A549 (cell line): Measurements from ENCODE around the gene CRTC2. TPM values are rescaled to one million over a fixed set of nuclear protein-coding genes. Genes with fewer than 3 reads are reported as not detected.

Experiments used
- ATAC-seq, 2 experiments: fragments of 200-7000 bp in 1 of 2; fragments of >200 bp in 1 of 2; cut with Nextera tagmentation in 1 of 2; cut with Tn5 transposase in 1 of 2; 3 replicates each; pipeline versions ENCODE4 v1.8.0 to v1.9.1; 2018 to 2020; ENCODE audit warnings: mild to moderate bottlenecking in 1 of 2, moderate library complexity in 1 of 2
- CTCF ChIA-PET: fragments of 300-600 bp; sonication (Branson Sonifier 250); formaldehyde crosslinking; extraction: SDS; loops from one replicate; lab custom pipeline; 2021; ENCODE audit warnings: antibody characterized with exemption, inconsistent platforms; lab: Yijun Ruan, JAX
- POLR2A ChIA-PET: fragments of 350-600 bp; formaldehyde crosslinking; extraction: SDS; loops from one replicate; lab custom pipeline; 2021; ENCODE audit warnings: antibody characterized with exemption, inconsistent platforms; lab: Yijun Ruan, JAX
- DNase-seq, 2 experiments: peaks; one replicate each; pipeline versions ENCODE4 v3.0.0 to v3.0.0-alpha.2; 2011 to 2016; ENCODE audit warnings: low read depth in 1 of 2, low spot score in 1 of 2
- FAIRE-seq: peaks from 2 replicates; lab custom pipeline; 2011; peaks lifted over from hg19 to GRCh38; lab: Jason Lieb, UNC
- H3K27ac ChIP-seq, 2 experiments: fragments of >200 bp; sonication (Bioruptor Twin); formaldehyde crosslinking; 3 replicates each; pipeline ENCODE4 v1.5.1; 2016 to 2017
- H3K4me1 ChIP-seq: fragments of >200 bp; sonication (Bioruptor Twin); formaldehyde crosslinking; 3 replicates; pipeline ENCODE4 v1.6.1; 2016
- H3K4me2 ChIP-seq: fragments of >200 bp; sonication (Bioruptor Twin); formaldehyde crosslinking; 3 replicates; pipeline ENCODE4 v1.6.1; 2016
- H3K4me3 ChIP-seq: fragments of >200 bp; sonication (Bioruptor Twin); formaldehyde crosslinking; 3 replicates; pipeline ENCODE4 v1.5.1; 2016
- H3K9me3 ChIP-seq: fragments of >200 bp; sonication (Bioruptor Twin); formaldehyde crosslinking; 3 replicates; pipeline ENCODE4 v1.6.1; 2016
- BHLHE40 ChIP-seq: IDR thresholded peaks from 2 replicates; pipeline ENCODE4 v1.6.1; 2012; ENCODE audit warnings: low read depth, low read length, inconsistent platforms
- CHD2 ChIP-seq: fragments of 150-350 bp; IDR thresholded peaks from 2 replicates; pipeline ENCODE4 v1.6.1; 2014; ENCODE audit warnings: low read length; ENCODE audit not compliant: partially characterized antibody
- CHD4 ChIP-seq: fragments of 200-600 bp; sonication (generic); IDR thresholded peaks from 2 replicates; pipeline ENCODE4 v1.6.1; 2016; ENCODE audit warnings: antibody characterized with exemption, mild to moderate bottlenecking, borderline replicate concordance
- EHF ChIP-seq: fragments of 250-450 bp; sonication (Bioruptor Pico); IDR thresholded peaks from 2 replicates; pipeline ENCODE4 v1.5.0; 2020; ENCODE audit warnings: mild to moderate bottlenecking
- EHMT2 ChIP-seq: fragments of 200-600 bp; sonication (generic); IDR thresholded peaks from 2 replicates; pipeline ENCODE4 v1.6.1; 2016; ENCODE audit warnings: antibody characterized with exemption, low read depth, mild to moderate bottlenecking, moderate library complexity
- HDAC2 ChIP-seq: fragments of 200-600 bp; sonication (generic); IDR thresholded peaks from 2 replicates; pipeline ENCODE4 v1.6.1; 2016
- KDM1A ChIP-seq: fragments of 200-600 bp; sonication (generic); IDR thresholded peaks from 2 replicates; pipeline ENCODE4 v1.6.1; 2016; ENCODE audit warnings: low read depth, mild to moderate bottlenecking
- MAFK ChIP-seq: fragments of 450-650 bp; IDR thresholded peaks from 2 replicates; pipeline ENCODE4 v1.6.1; 2014; ENCODE audit not compliant: partially characterized antibody
- MAZ ChIP-seq: fragments of 150-350 bp; IDR thresholded peaks from 2 replicates; pipeline ENCODE4 v1.6.1; 2014; ENCODE audit warnings: antibody characterized with exemption, low read depth, low read length, borderline replicate concordance
- NPAS2 ChIP-seq: fragments of 250-450 bp; sonication (Bioruptor Pico); IDR thresholded peaks from 2 replicates; pipeline ENCODE4 v1.8.0; 2022; ENCODE audit warnings: mild to moderate bottlenecking, moderate library complexity, borderline replicate concordance
- PHF8 ChIP-seq: fragments of 200-600 bp; sonication (generic); IDR thresholded peaks from 2 replicates; pipeline ENCODE4 v1.6.1; 2016; ENCODE audit warnings: low read depth, mild to moderate bottlenecking, antibody characterized with exemption, moderate library complexity, borderline replicate concordance
- RNF2 ChIP-seq: fragments of 200-600 bp; sonication (generic); IDR thresholded peaks from 2 replicates; pipeline ENCODE4 v1.6.1; 2016; ENCODE audit warnings: low read depth, mild to moderate bottlenecking, antibody characterized with exemption, moderate library complexity, borderline replicate concordance
- SMC3 ChIP-seq: fragments of >200 bp; sonication (Bioruptor Twin); formaldehyde crosslinking; IDR thresholded peaks from 3 replicates; pipeline ENCODE4 v1.6.1; 2018; ENCODE audit warnings: inconsistent platforms
- ZFP36 ChIP-seq: fragments of 450-650 bp; IDR thresholded peaks from 2 replicates; pipeline ENCODE4 v1.6.1; 2014; ENCODE audit warnings: borderline replicate concordance; ENCODE audit not compliant: partially characterized antibody
- ZNF302 ChIP-seq: fragments of 250-450 bp; sonication (Bioruptor Pico); IDR thresholded peaks from 2 replicates; pipeline ENCODE4 v1.9.0; 2021; ENCODE audit warnings: inconsistent platforms, mild to moderate bottlenecking, moderate library complexity
- WGBS: methylation state at CpG from one replicate; pipeline ENCODE4 v1.1.6; 2017; ENCODE audit errors: missing lambda C conversion rate; 5-methylcytosine and 5-hydroxymethylcytosine counted together
- polyA plus RNA-seq, 4 experiments: library from polyadenylated mRNA; depleted of rRNA in 3 of 4; stranded (reverse); fragments of >200 nt; fragmentation: RNase III in 1 of 4; extraction: RNeasy Plus Mini Kit Qiagen cat#74134 plus additional on column Dnase treatment in 1 of 4; gene quantifications; 2 replicates in 3 of 4; 3 replicates in 1 of 4; pipeline ENCODE4 v1.2.3, GENCODE V29; 2011 to 2017
- TF ChIP-seq, protein P1 (sequence below): fragments of 200-600 bp; sonication (generic); IDR thresholded peaks from 2 replicates; pipeline ENCODE4 v1.6.1; 2016; ENCODE audit warnings: antibody characterized with exemption, mild to moderate bottlenecking, moderate library complexity
- TF ChIP-seq, protein P2 (sequence below): fragments of 250-450 bp; sonication (Bioruptor Pico); IDR thresholded peaks from 2 replicates; pipeline ENCODE4 v1.5.0; 2021; ENCODE audit warnings: mild to moderate bottlenecking, moderate library complexity, borderline replicate concordance
- TF ChIP-seq, protein P3 (sequence below): fragments of 450-650 bp; IDR thresholded peaks from 2 replicates; pipeline ENCODE4 v1.6.1; 2014; ENCODE audit warnings: antibody characterized with exemption
- TF ChIP-seq, protein P4 (sequence below): IDR thresholded peaks from 2 replicates; pipeline ENCODE4 v1.6.1; 2012; ENCODE audit warnings: low read depth, borderline replicate concordance
- TF ChIP-seq, protein P5 (sequence below): IDR thresholded peaks from 2 replicates; pipeline ENCODE4 v1.6.1; 2012

The CRTC2 gene
- polyA plus RNA-seq, 2 of the 4 experiments (the other 2 are of a cell fraction), result 19.7 to 22.3 TPM

DNA sequence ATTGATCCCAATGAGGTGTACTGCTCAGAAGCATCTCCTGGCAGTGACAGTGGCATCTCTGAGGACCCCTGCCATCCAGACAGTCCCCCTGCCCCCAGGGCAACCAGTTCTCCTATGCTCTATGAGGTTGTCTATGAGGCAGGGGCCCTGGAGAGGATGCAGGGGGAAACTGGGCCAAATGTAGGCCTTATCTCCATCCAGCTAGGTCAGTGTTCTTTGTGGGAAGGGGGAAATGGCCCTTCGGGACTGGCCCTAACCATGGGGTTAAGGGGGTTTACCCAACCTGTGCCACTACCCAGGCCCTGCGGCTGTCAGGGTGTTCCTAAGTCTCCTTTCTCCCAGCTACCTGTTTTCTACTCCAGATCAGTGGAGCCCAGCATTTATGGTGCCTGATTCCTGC lies 10.6 kb upstream of the CRTC2 start:
- Histone ChIP-seq H3K9me3 (no peaks in the 10 kb centered on the region), H3K4me2 (peak overlapping the region; percentile 99; the same call in 1 of the 3 replicates), H3K27ac (no peak overlapping the region; a peak in 1 of 6 replicates), H3K4me3 (no peak overlapping the region), H3K4me1 (peaks cover 17% of the 10 kb centered on the region)
- WGBS, result 100% methylated on average over 2 of the region's 2 CpGs
- no peak for DNase-seq
- FAIRE-seq, result no peak
- POLR2A ChIA-PET, result interaction anchor here (3.4 to 4.2 kb wide), 2 partner anchors 8 to 22 kb away, joined by 40 to 78 read pairs; partner anchors contain the start of genes JTB and RPS27
- no peak for ATAC-seq
- TF ChIP-seq, protein P1, sequence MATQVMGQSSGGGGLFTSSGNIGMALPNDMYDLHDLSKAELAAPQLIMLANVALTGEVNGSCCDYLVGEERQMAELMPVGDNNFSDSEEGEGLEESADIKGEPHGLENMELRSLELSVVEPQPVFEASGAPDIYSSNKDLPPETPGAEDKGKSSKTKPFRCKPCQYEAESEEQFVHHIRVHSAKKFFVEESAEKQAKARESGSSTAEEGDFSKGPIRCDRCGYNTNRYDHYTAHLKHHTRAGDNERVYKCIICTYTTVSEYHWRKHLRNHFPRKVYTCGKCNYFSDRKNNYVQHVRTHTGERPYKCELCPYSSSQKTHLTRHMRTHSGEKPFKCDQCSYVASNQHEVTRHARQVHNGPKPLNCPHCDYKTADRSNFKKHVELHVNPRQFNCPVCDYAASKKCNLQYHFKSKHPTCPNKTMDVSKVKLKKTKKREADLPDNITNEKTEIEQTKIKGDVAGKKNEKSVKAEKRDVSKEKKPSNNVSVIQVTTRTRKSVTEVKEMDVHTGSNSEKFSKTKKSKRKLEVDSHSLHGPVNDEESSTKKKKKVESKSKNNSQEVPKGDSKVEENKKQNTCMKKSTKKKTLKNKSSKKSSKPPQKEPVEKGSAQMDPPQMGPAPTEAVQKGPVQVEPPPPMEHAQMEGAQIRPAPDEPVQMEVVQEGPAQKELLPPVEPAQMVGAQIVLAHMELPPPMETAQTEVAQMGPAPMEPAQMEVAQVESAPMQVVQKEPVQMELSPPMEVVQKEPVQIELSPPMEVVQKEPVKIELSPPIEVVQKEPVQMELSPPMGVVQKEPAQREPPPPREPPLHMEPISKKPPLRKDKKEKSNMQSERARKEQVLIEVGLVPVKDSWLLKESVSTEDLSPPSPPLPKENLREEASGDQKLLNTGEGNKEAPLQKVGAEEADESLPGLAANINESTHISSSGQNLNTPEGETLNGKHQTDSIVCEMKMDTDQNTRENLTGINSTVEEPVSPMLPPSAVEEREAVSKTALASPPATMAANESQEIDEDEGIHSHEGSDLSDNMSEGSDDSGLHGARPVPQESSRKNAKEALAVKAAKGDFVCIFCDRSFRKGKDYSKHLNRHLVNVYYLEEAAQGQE, result no peak
- no peak for TF ChIP-seq RNF2
- no peak for TF ChIP-seq SMC3
- TF ChIP-seq, protein P2, sequence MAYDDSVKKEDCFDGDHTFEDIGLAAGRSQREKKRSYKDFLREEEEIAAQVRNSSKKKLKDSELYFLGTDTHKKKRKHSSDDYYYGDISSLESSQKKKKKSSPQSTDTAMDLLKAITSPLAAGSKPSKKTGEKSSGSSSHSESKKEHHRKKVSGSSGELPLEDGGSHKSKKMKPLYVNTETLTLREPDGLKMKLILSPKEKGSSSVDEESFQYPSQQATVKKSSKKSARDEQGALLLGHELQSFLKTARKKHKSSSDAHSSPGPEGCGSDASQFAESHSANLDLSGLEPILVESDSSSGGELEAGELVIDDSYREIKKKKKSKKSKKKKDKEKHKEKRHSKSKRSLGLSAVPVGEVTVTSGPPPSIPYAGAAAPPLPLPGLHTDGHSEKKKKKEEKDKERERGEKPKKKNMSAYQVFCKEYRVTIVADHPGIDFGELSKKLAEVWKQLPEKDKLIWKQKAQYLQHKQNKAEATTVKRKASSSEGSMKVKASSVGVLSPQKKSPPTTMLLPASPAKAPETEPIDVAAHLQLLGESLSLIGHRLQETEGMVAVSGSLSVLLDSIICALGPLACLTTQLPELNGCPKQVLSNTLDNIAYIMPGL (CRISPR knock-in tag), result no peak
- no peak for TF ChIP-seq NPAS2
- no peak for TF ChIP-seq CHD4
- TF ChIP-seq, protein P3, sequence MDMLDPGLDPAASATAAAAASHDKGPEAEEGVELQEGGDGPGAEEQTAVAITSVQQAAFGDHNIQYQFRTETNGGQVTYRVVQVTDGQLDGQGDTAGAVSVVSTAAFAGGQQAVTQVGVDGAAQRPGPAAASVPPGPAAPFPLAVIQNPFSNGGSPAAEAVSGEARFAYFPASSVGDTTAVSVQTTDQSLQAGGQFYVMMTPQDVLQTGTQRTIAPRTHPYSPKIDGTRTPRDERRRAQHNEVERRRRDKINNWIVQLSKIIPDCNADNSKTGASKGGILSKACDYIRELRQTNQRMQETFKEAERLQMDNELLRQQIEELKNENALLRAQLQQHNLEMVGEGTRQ, result no peak
- TF ChIP-seq ZNF302 (CRISPR knock-in tag), result no peak
- no peak for TF ChIP-seq EHF (CRISPR knock-in tag)
- no peak for TF ChIP-seq HDAC2
- no peak for TF ChIP-seq MAFK
- TF ChIP-seq MAZ, result no peak
- no peak for TF ChIP-seq ZFP36
- TF ChIP-seq PHF8, result no peak
- no peak for TF ChIP-seq EHMT2
- TF ChIP-seq, protein P4, sequence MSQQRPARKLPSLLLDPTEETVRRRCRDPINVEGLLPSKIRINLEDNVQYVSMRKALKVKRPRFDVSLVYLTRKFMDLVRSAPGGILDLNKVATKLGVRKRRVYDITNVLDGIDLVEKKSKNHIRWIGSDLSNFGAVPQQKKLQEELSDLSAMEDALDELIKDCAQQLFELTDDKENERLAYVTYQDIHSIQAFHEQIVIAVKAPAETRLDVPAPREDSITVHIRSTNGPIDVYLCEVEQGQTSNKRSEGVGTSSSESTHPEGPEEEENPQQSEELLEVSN, result no peak
- TF ChIP-seq KDM1A, result no peak
- no peak for TF ChIP-seq BHLHE40
- TF ChIP-seq, protein P5, sequence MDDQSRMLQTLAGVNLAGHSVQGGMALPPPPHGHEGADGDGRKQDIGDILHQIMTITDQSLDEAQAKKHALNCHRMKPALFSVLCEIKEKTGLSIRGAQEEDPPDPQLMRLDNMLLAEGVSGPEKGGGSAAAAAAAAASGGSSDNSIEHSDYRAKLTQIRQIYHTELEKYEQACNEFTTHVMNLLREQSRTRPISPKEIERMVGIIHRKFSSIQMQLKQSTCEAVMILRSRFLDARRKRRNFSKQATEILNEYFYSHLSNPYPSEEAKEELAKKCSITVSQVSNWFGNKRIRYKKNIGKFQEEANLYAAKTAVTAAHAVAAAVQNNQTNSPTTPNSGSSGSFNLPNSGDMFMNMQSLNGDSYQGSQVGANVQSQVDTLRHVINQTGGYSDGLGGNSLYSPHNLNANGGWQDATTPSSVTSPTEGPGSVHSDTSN, result no peak
- TF ChIP-seq CHD2, result no peak
- CTCF ChIA-PET, result interaction anchor here (0.7 to 4.7 kb wide), 6 partner anchors 9 to 578 kb away, joined by 3 to 52 read pairs (median 8); partner anchors contain the start of genes DENND4B, JTB and RAB13
